Naive thymus-derived CD8-positive, alpha-beta T cell (primary cell): ENCODE measurements around the gene FAXC. TPM values are rescaled to one million over a fixed set of nuclear protein-coding genes. Genes with fewer than 3 reads are reported as not detected.

Source experiments
- polyA plus RNA-seq, 3 donors: library from polyadenylated mRNA; unstranded; fragments of 300-500 nt; fragmentation: Illumina TruSeq; gene quantifications; one replicate each; pipeline ENCODE4 v1.2.3, GENCODE V29; 2021
- total RNA-seq, 8 experiments: library from RNA in 2 of 8; stranded (reverse) in 2 of 8; gene quantifications; one replicate each; pipeline ENCODE4 v1.2.3 and lab custom pipeline; 2021 to 2026

Gene FAXC
- total and polyA plus RNA-seq, 5 experiments from 2014 or later, result not detected

Other genes with a start within 250 kb of the FAXC start
- gene COQ3, start 44.5 kb upstream of the FAXC start, total RNA-seq, result 1 to 10 TPM; 4.0 to 4.8 TPM
- 10 to 100 TPM in 1 of 3 donors, 1 to 10 TPM in 2; 6.3 to 12.0 (median 7.7) TPM for gene COQ3, start 44.5 kb upstream of the FAXC start, polyA plus RNA-seq
- 100 to 1,000 TPM; 399 to 401 TPM for gene PNISR, start 75.6 kb upstream of the FAXC start, total RNA-seq
- gene PNISR, start 75.6 kb upstream of the FAXC start, polyA plus RNA-seq, result 100 to 1,000 TPM in 1 of 3 donors, 10 to 100 TPM in 2; 80.4 to 114 (median 83.5) TPM
- gene USP45, start 165.7 kb upstream of the FAXC start, total RNA-seq, result 10 to 100 TPM; 12.3 to 13.4 TPM
- 1 to 10 TPM; 2.5 to 2.7 (median 2.6) TPM for gene USP45, start 165.7 kb upstream of the FAXC start, polyA plus RNA-seq
- gene CCNC, start 219.0 kb upstream of the FAXC start, total RNA-seq, result 10 to 100 TPM; 50.3 to 55.6 TPM
- 10 to 100 TPM; 37.8 to 44.3 (median 39.3) TPM for gene CCNC, start 219.0 kb upstream of the FAXC start, polyA plus RNA-seq